IPS-18c (cell line): ENCODE measurements around the gene VPS18.
A peak's percentile ranks its signal among the peaks of the same experiment; 100 is the strongest.

Experiments used
- H3K4me3 ChIP-seq: 2 replicates; pipeline ENCODE4 v1.7.0; 2013; ENCODE audit warnings: low read depth, mild to moderate bottlenecking, low read length, moderate library complexity; ENCODE audit not compliant: insufficient read depth
- H3K9me3 ChIP-seq: one replicate; pipeline ENCODE4 v1.6.1; 2013; ENCODE audit warnings: mild to moderate bottlenecking, low read length, moderate library complexity; ENCODE audit not compliant: control insufficient read depth, insufficient read depth

VPS18 gene

GRCh38 chr15:40891810-40892446 is 2.3 kb upstream of the VPS18 start:
- Histone ChIP-seq H3K4me3 (no peak overlapping the region), H3K9me3 (no peaks in the 10 kb centered on the region)

- H3K4me3 ChIP-seq, result no peak overlapping the region
- H3K9me3 ChIP-seq, result no peaks in the 10 kb centered on the region
Measured at GRCh38 chr15:40892447-40893012, 1.7 kb upstream of the VPS18 start.

- Histone ChIP-seq H3K9me3 (no peaks in the 10 kb centered on the region), H3K4me3 (no peak overlapping the region)
Measured at GRCh38 chr15:40893019-40893670, 1.1 kb upstream of the VPS18 start.

GRCh38 chr15:40894681-40895448 is 615 bp downstream of the VPS18 start:
- H3K9me3 ChIP-seq, result no peaks in the 10 kb centered on the region
- H3K4me3 ChIP-seq, result peak overlapping the region; percentile 87

GRCh38 chr15:40899536-40900207 is 5.4 kb downstream of the VPS18 start:
- Histone ChIP-seq H3K9me3 (no peaks in the 10 kb centered on the region), H3K4me3 (no peak overlapping the region)

- Histone ChIP-seq H3K9me3 (no peaks in the 10 kb centered on the region), H3K4me3 (no peak overlapping the region)
Measured at GRCh38 chr15:40900256-40901052, 6.2 kb downstream of the VPS18 start.

- no peak overlapping the region for H3K4me3 ChIP-seq
- no peaks in the 10 kb centered on the region for H3K9me3 ChIP-seq
Measured at GRCh38 chr15:40901053-40901443, 6.8 kb downstream of the VPS18 start.

GRCh38 chr15:40902605-40903561 is 8.6 kb downstream of the VPS18 start:
- Histone ChIP-seq H3K9me3 (no peaks in the 10 kb centered on the region), H3K4me3 (no peak overlapping the region)

- H3K9me3 ChIP-seq, result no peaks in the 10 kb centered on the region
- H3K4me3 ChIP-seq, result no peak overlapping the region
Measured at GRCh38 chr15:40904552-40905201, 10.4 kb downstream of the VPS18 start.

GRCh38 chr15:40906091-40906990 is 12.1 kb downstream of the VPS18 start:
- peak overlapping the region; percentile 47; the same call in 1 of the 2 replicates for H3K4me3 ChIP-seq

GRCh38 chr15:40906991-40907802 is 12.9 kb downstream of the VPS18 start:
- peak overlapping the region; percentile 47; the same call in 1 of the 2 replicates for H3K4me3 ChIP-seq

More at GRCh38 chr15:40906091-40906990, 12.1 kb downstream of the VPS18 start:
- no peaks in the 10 kb centered on the region for H3K9me3 ChIP-seq

GRCh38 chr15:40908095-40908494 is 13.8 kb downstream of the VPS18 start:
- no peak overlapping the region for H3K4me3 ChIP-seq
- H3K9me3 ChIP-seq, result no peaks in the 10 kb centered on the region

More at GRCh38 chr15:40906991-40907802, 12.9 kb downstream of the VPS18 start:
- H3K9me3 ChIP-seq, result no peaks in the 10 kb centered on the region

GRCh38 chr15:40909662-40910630 is 15.7 kb downstream of the VPS18 start:
- no peaks in the 10 kb centered on the region for H3K9me3 ChIP-seq
- H3K4me3 ChIP-seq, result no peak overlapping the region
